Cardiac fibroblast (primary cell): ENCODE results near the gene CDH13.

Source experiments
- DNase-seq, 2 donors: peaks; one replicate each; pipeline versions ENCODE4 v3.0.0 to v3.0.0-alpha.2; 2010; ENCODE audit warnings: low read depth in 2 of 2
- H3K4me3 ChIP-seq, 2 donors: replicated peaks in 1 of 2; 1 replicate in 1 of 2; 2 replicates in 1 of 2; pipeline ENCODE4 v1.5.1; 2011; ENCODE audit warnings: low read depth in 2 of 2, low read length in 2 of 2, mild to moderate bottlenecking in 2 of 2, moderate library complexity in 1 of 2
- CTCF ChIP-seq: IDR thresholded peaks from one replicate; pipeline ENCODE4 v1.5.1; 2011; ENCODE audit warnings: low read depth, mild to moderate bottlenecking, low read length, inconsistent platforms

CDH13 gene

GRCh38 chr16:83402967-83403366 is 776.2 kb downstream of the CDH13 start:
- peak; percentile 27 to 61 for DNase-seq
- TF ChIP-seq CTCF = no peak
- H3K4me3 ChIP-seq = no peak overlapping the region

- no peak overlapping the region for H3K4me3 ChIP-seq
- DNase-seq = peak; percentile 7 to 84
- no peak for TF ChIP-seq CTCF
These were observed 777.0 kb downstream of the CDH13 start for GRCh38 chr16:83403761-83404160.

- no peak overlapping the region for H3K4me3 ChIP-seq
- no peak for TF ChIP-seq CTCF
- DNase-seq = peak in 1 of 2 donors; percentile 3
These were observed 777.5 kb downstream of the CDH13 start for GRCh38 chr16:83404261-83404660.

GRCh38 chr16:83407928-83408327 is 781.2 kb downstream of the CDH13 start:
- no peak for TF ChIP-seq CTCF
- no peak for DNase-seq
- H3K4me3 ChIP-seq = no peak overlapping the region

GRCh38 chr16:83409347-83409746 is 782.6 kb downstream of the CDH13 start:
- no peak overlapping the region for H3K4me3 ChIP-seq
- TF ChIP-seq CTCF = no peak
- DNase-seq = no peak

- no peak overlapping the region for H3K4me3 ChIP-seq
- no peak for DNase-seq
- peak; percentile 2 for TF ChIP-seq CTCF
These were observed 791.8 kb downstream of the CDH13 start for GRCh38 chr16:83418565-83418964.

GRCh38 chr16:83420206-83420760 is 793.5 kb downstream of the CDH13 start:
- no peak for TF ChIP-seq CTCF
- H3K4me3 ChIP-seq = no peak overlapping the region
- peak; percentile 53 to 61 for DNase-seq
